HepG2 (cell line): ENCODE data around the gene CEL. TPM values are rescaled to one million over a fixed set of nuclear protein-coding genes. Genes with fewer than 3 reads are reported as not detected.

Experiments used
- ATAC-seq: fragments of 200-7000 bp; cut with Tn5 transposase; 3 replicates; pipeline ENCODE4 v1.9.1; 2020; ENCODE audit warnings: mild to moderate bottlenecking, moderate library complexity
- BruUV-seq: library from RNA; stranded (reverse); fragments of 400-500 nt; replicated peaks from 2 replicates; lab custom pipeline; 2021; lab: Mats Ljungman, UMichigan
- CTCF ChIA-PET: fragments of 300-600 bp; formaldehyde crosslinking; extraction: SDS; loops from one replicate; lab custom pipeline; 2021; ENCODE audit warnings: low total read pairs, inconsistent platforms, low intra/inter-chr PET ratio; lab: Yijun Ruan, JAX
- POLR2A ChIA-PET: fragments of 350-600 bp; sonication (Branson Sonifier 250); formaldehyde crosslinking; loops from one replicate; lab custom pipeline; 2020; ENCODE audit warnings: antibody characterized with exemption, inconsistent platforms; lab: Yijun Ruan, JAX
- DNase-seq: peaks from one replicate; pipeline ENCODE4 v3.0.0-alpha.2; 2015; ENCODE audit warnings: low spot score
- FAIRE-seq: peaks from 3 replicates; lab custom pipeline; 2011; peaks lifted over from hg19 to GRCh38; lab: Jason Lieb, UNC
- H2AFZ ChIP-seq: one replicate; pipeline ENCODE4 v1.6.1; 2011; ENCODE audit warnings: low read length, inconsistent platforms
- H3K27ac ChIP-seq: fragments of 300-600 bp; 3 replicates; pipeline ENCODE4 v1.8.0; 2011; ENCODE audit warnings: mixed run types, mild to moderate bottlenecking, mixed read lengths, low read length, inconsistent platforms; ENCODE audit not compliant: insufficient read depth; ENCODE audit errors: extremely low read length
- H3K27me3 ChIP-seq, 2 experiments: fragments of 200-600 bp in 1 of 2; 2 replicates in 1 of 2; 3 replicates in 1 of 2; pipeline versions ENCODE4 v1.6.0 to v1.8.0; 2011; ENCODE audit warnings: low read length in 2 of 2, mild to moderate bottlenecking in 2 of 2, moderate library complexity in 2 of 2, inconsistent platforms in 1 of 2; ENCODE audit not compliant: insufficient read depth in 2 of 2, control insufficient read depth in 1 of 2
- H3K36me3 ChIP-seq, 2 experiments: fragments of 200-600 bp in 1 of 2; replicated peaks in 1 of 2; 2 replicates in 1 of 2; 3 replicates in 1 of 2; pipeline versions ENCODE4 v1.5.1 to v1.8.0; 2011; ENCODE audit warnings: low read length in 2 of 2, inconsistent platforms in 1 of 2; ENCODE audit not compliant: insufficient read depth in 2 of 2, control insufficient read depth in 1 of 2
- H3K4me1 ChIP-seq: 2 replicates; pipeline ENCODE4 v1.5.1; 2012; ENCODE audit warnings: low read length, inconsistent platforms; ENCODE audit not compliant: insufficient read depth
- H3K4me2 ChIP-seq: 2 replicates; pipeline ENCODE4 v1.6.0; 2011; ENCODE audit warnings: low read depth, low read length, inconsistent platforms
- H3K4me3 ChIP-seq, 3 experiments: fragments of 200-600 bp in 1 of 3; sonication (generic), shearing (Covaris generic) in 1 of 3; replicated peaks in 1 of 3; 2 replicates each; pipeline ENCODE4 v1.5.1; 2011 to 2016; ENCODE audit warnings: low read length in 3 of 3, inconsistent platforms in 2 of 3, low read depth in 2 of 3, mild to moderate bottlenecking in 2 of 3, control low read depth in 1 of 3, mixed read lengths in 1 of 3; ENCODE audit not compliant: insufficient read depth in 1 of 3
- H3K79me2 ChIP-seq: one replicate; pipeline ENCODE4 v1.6.1; 2011; ENCODE audit warnings: low read length, inconsistent platforms; ENCODE audit not compliant: insufficient read depth
- H3K9ac ChIP-seq: 2 replicates; pipeline ENCODE4 v1.6.0; 2011; ENCODE audit warnings: mild to moderate bottlenecking, low read depth, low read length, inconsistent platforms; ENCODE audit not compliant: insufficient read depth
- H3K9me3 ChIP-seq: 2 replicates; pipeline ENCODE4 v1.5.1; 2012; ENCODE audit warnings: mild to moderate bottlenecking, low read length
- H4K20me1 ChIP-seq: 2 replicates; pipeline ENCODE4 v1.6.0; 2011; ENCODE audit warnings: inconsistent platforms, mild to moderate bottlenecking, low read length, moderate library complexity; ENCODE audit not compliant: insufficient read depth
- FOSL1 ChIP-seq: sonication (generic); formaldehyde crosslinking; IDR thresholded peaks from 2 replicates; pipeline ENCODE4 v1.9.0; 2021; ENCODE audit warnings: missing genetic modification reagents, borderline replicate concordance
- FOXM1 ChIP-seq: sonication (generic); formaldehyde crosslinking; IDR thresholded peaks from 2 replicates; pipeline ENCODE4 v1.5.0; 2020; ENCODE audit warnings: missing genetic modification reagents
- HIVEP1 ChIP-seq: sonication (generic); formaldehyde crosslinking; IDR thresholded peaks from 2 replicates; pipeline ENCODE4 v1.4.0; 2020; ENCODE audit warnings: mild to moderate bottlenecking, missing genetic modification reagents
- HNRNPK ChIP-seq: fragments of 200-400 bp; formaldehyde crosslinking; IDR thresholded peaks from 2 replicates; pipeline ENCODE4 v1.6.1; 2018; ENCODE audit warnings: low read length, low read depth, moderate library complexity, mild to moderate bottlenecking; ENCODE audit not compliant: poor library complexity, severe bottlenecking
- HNRNPL ChIP-seq: fragments of 200-400 bp; formaldehyde crosslinking; IDR thresholded peaks from 2 replicates; pipeline ENCODE4 v1.6.1; 2017; ENCODE audit warnings: mild to moderate bottlenecking, low read depth, low read length
- HOXA7 ChIP-seq: sonication (generic); formaldehyde crosslinking; IDR thresholded peaks from 2 replicates; pipeline ENCODE4 v1.8.1; 2022; ENCODE audit warnings: mild to moderate bottlenecking, missing genetic modification reagents, moderate library complexity
- KDM3A ChIP-seq: IDR thresholded peaks from 2 replicates; pipeline ENCODE4 v1.6.1; 2018; ENCODE audit warnings: low read depth, missing compliant biosample characterization
- KLF12 ChIP-seq: sonication (generic); formaldehyde crosslinking; IDR thresholded peaks from 2 replicates; pipeline ENCODE4 v1.4.0; 2020; ENCODE audit warnings: missing genetic modification reagents, borderline replicate concordance
- KLF9 ChIP-seq: IDR thresholded peaks from 2 replicates; pipeline ENCODE4 v1.6.1; 2016; ENCODE audit warnings: low read depth
- MIXL1 ChIP-seq: IDR thresholded peaks from 2 replicates; pipeline ENCODE4 v1.6.1; 2016
- NR2F6 ChIP-seq, 2 experiments: IDR thresholded peaks; 2 replicates each; pipeline ENCODE4 v1.6.1; 2016; ENCODE audit warnings: antibody characterized with exemption in 1 of 2, mild to moderate bottlenecking in 1 of 2
- PAX8 ChIP-seq: sonication (generic); formaldehyde crosslinking; IDR thresholded peaks from 2 replicates; pipeline ENCODE4 v1.8.0; 2022; ENCODE audit warnings: mild to moderate bottlenecking, missing genetic modification reagents, borderline replicate concordance
- POGZ ChIP-seq: sonication (generic); formaldehyde crosslinking; IDR thresholded peaks from 2 replicates; pipeline ENCODE4 v1.4.0; 2020; ENCODE audit warnings: mild to moderate bottlenecking, missing genetic modification reagents
- POLR2AphosphoS5 ChIP-seq: IDR thresholded peaks from 2 replicates; pipeline ENCODE4 v1.6.1; 2012; ENCODE audit warnings: low read depth, low read length
- RAD21 ChIP-seq: fragments of 450-650 bp; formaldehyde crosslinking; IDR thresholded peaks from 2 replicates; pipeline ENCODE4 v1.5.0; 2020; ENCODE audit warnings: mild to moderate bottlenecking
- SP5 ChIP-seq: IDR thresholded peaks from 2 replicates; pipeline ENCODE4 v1.6.1; 2016; ENCODE audit warnings: low read depth, borderline replicate concordance
- STAG1 ChIP-seq: sonication (generic); formaldehyde crosslinking; IDR thresholded peaks from 2 replicates; pipeline ENCODE4 v1.4.0; 2020; ENCODE audit warnings: missing genetic modification reagents
- TBP ChIP-seq: sonication (generic); formaldehyde crosslinking; IDR thresholded peaks from 2 replicates; pipeline ENCODE4 v1.5.0; 2020; ENCODE audit warnings: missing genetic modification reagents
- TCF7L2 ChIP-seq: IDR thresholded peaks from 2 replicates; pipeline ENCODE4 v1.6.1; 2011; ENCODE audit warnings: mild to moderate bottlenecking, low read depth, low read length, moderate library complexity
- ZFP62 ChIP-seq: sonication (generic); formaldehyde crosslinking; IDR thresholded peaks from 2 replicates; pipeline ENCODE4 v1.4.0; 2020; ENCODE audit warnings: missing genetic modification reagents
- ZNF138 ChIP-seq: sonication (generic); formaldehyde crosslinking; IDR thresholded peaks from 2 replicates; pipeline ENCODE4 v1.5.0; 2020; ENCODE audit warnings: mild to moderate bottlenecking, low read depth, missing genetic modification reagents
- ZNF230 ChIP-seq: sonication (generic); formaldehyde crosslinking; IDR thresholded peaks from 2 replicates; pipeline ENCODE4 v1.4.0; 2020; ENCODE audit warnings: mild to moderate bottlenecking, missing genetic modification reagents
- ZNF543 ChIP-seq: sonication (generic); formaldehyde crosslinking; IDR thresholded peaks from 2 replicates; pipeline ENCODE4 v1.4.0; 2020; ENCODE audit warnings: mild to moderate bottlenecking, missing genetic modification reagents
- ZNF672 ChIP-seq: sonication (generic); formaldehyde crosslinking; IDR thresholded peaks from 2 replicates; pipeline ENCODE4 v1.8.1; 2022; ENCODE audit warnings: missing genetic modification reagents
- WGBS: methylation state at CpG from one replicate; pipeline ENCODE4 v1.1.6; 2017; ENCODE audit warnings: low lambda C conversion rate; 5-methylcytosine and 5-hydroxymethylcytosine counted together
- in situ Hi-C: cut with HindIII; loops from 2 replicates; pipeline ENCODE4 v1.10.0; 2017; ENCODE audit warnings: low pct_unique_long_range_greater_than_20kb; ENCODE audit not compliant: extremely low pct_ligation_motif_present
- intact Hi-C: fragments of 100-400 bp; cut with micrococcal nuclease; formaldehyde crosslinking; loops from one replicate; pipeline ENCODE4 v1.10.0; 2022; ENCODE audit not compliant: unreplicated experiment
- polyA plus RNA-seq, 8 experiments: library from polyadenylated mRNA; depleted of rRNA in 3 of 8; stranded (reverse) in 7 of 8; unstranded in 1 of 8; fragments of >200 nt; fragmentation: Illumina TruSeq in 4 of 8; extraction: Trizol in 4 of 8; gene quantifications; 2 replicates each; pipeline versions ENCODE4 v1.2.1 to v1.2.3, GENCODE V29; 2011 to 2016; ENCODE audit warnings: low read depth in 4 of 8, missing spikeins in 1 of 8, mixed read lengths in 1 of 8; ENCODE audit not compliant: insufficient read depth in 1 of 8
- total RNA-seq, 5 experiments: library from RNA; depleted of rRNA; stranded (reverse); fragments of >200 nt; fragmentation: Illumina TruSeq; extraction: Trizol; gene quantifications; 2 replicates each; pipeline ENCODE4 v1.2.3, GENCODE V29; 2016; ENCODE audit warnings: low read depth in 1 of 5
- TF ChIP-seq, protein P1 (sequence below), 2 experiments: fragments of 450-650 bp in 1 of 2; sonication (generic) in 1 of 2; formaldehyde crosslinking; IDR thresholded peaks; 2 replicates each; pipeline versions ENCODE4 v1.5.0 to v1.8.0; 2020 to 2022; ENCODE audit warnings: mild to moderate bottlenecking in 1 of 2, missing genetic modification reagents in 1 of 2
- TF ChIP-seq, protein P2 (sequence below): sonication (generic); formaldehyde crosslinking; IDR thresholded peaks from 2 replicates; pipeline ENCODE4 v1.8.0; 2022; ENCODE audit warnings: mild to moderate bottlenecking, missing genetic modification reagents, moderate library complexity

The CEL gene
- total and polyA plus RNA-seq, 2 of the 13 experiments (the other 11 are each of a cell fraction or from before 2014, with no cell fraction given): 0.63 to 1.5 TPM

- peak within 1 kb of the TSS; percentile 85 for H3K27ac ChIP-seq
- peaks cover 2 to 10% of the 10 kb centered on the region in 2 experiments; a peak in 4 of 5 replicates for H3K36me3 ChIP-seq
- ChIA-PET CTCF (no interaction called here), POLR2A (interaction anchor here (0.6 to 2.3 kb wide), 36 partner anchors 9 to 1134 kb away, joined by 3 to 27 read pairs (median 4); partner anchors contain the start of genes CACFD1, DDX31, GTF3C4 and SETX)
- H4K20me1 ChIP-seq: peaks cover 4% of the 10 kb centered on the region; the same call in 1 of the 2 replicates
- ATAC-seq (peak; percentile 98), FAIRE-seq (peak; percentile 98), DNase-seq (peak; percentile 99)
- peak within 1 kb of the TSS; percentile 95 to 99 (median 99) for H3K4me3 ChIP-seq
- peaks cover 42% of the 10 kb centered on the region for H3K4me1 ChIP-seq
- peak within 1 kb of the TSS; percentile 95 for H3K4me2 ChIP-seq
- no peaks in the 10 kb centered on the region; a peak in 1 of 5 replicates for H3K27me3 ChIP-seq
- peak within 1 kb of the TSS; percentile 93 for H3K9ac ChIP-seq
- in situ Hi-C loops: no loop called here
- peaks cover 49% of the 10 kb centered on the region for H3K79me2 ChIP-seq
- TSS peak; percentile 65 for BruUV-seq
- no peaks in the 10 kb centered on the region for H3K9me3 ChIP-seq
- WGBS: 0% methylated on average over 10 of the region's 63 CpGs
- peak within 1 kb of the TSS; percentile 87 for H2AFZ ChIP-seq
- intact Hi-C loops: no loop called here
- TF ChIP-seq STAG1 (CRISPR knock-in tag) (no peak), HNRNPK (no peak), FOSL1 (0 out of 2 replicates have a peak, but pooled peaks have one; percentile 26), ZNF230 (CRISPR knock-in tag) (no peak), HIVEP1 (no peak), KLF9 (no peak), HNRNPL (peak; percentile 80), RAD21 (CRISPR knock-in tag) (peak; percentile 54), KDM3A (CRISPR knock-in tag) (peak; percentile 18; the same call in 1 of the 2 replicates), NR2F6 (IDR thresholded peaks at IDR 0.05) (no peak), NR2F6 (CRISPR knock-in tag; IDR thresholded peaks at IDR 0.05) (no peak), SP5 (CRISPR knock-in tag) (no peak; the same call in 1 of the 2 replicates), ZNF543 (CRISPR knock-in tag) (peak; percentile 71; the same call in 1 of the 2 replicates), TBP (CRISPR knock-in tag) (no peak), HOXA7 (CRISPR knock-in tag) (no peak), TCF7L2 (no peak), POGZ (CRISPR knock-in tag) (peak; percentile 67), FOXM1 (CRISPR knock-in tag) (no peak), POLR2AphosphoS5 (peak; percentile 91), PAX8 (no peak), KLF12 (peak; percentile 65; the same call in 1 of the 2 replicates), ZFP62 (no peak), ZNF138 (CRISPR knock-in tag) (0 out of 2 replicates have a peak, but pooled peaks have one; percentile 67), MIXL1 (CRISPR knock-in tag) (no peak), ZNF672 (CRISPR knock-in tag) (no peak)
- TF ChIP-seq, protein P1, sequence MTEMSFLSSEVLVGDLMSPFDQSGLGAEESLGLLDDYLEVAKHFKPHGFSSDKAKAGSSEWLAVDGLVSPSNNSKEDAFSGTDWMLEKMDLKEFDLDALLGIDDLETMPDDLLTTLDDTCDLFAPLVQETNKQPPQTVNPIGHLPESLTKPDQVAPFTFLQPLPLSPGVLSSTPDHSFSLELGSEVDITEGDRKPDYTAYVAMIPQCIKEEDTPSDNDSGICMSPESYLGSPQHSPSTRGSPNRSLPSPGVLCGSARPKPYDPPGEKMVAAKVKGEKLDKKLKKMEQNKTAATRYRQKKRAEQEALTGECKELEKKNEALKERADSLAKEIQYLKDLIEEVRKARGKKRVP (CRISPR knock-in tag; IDR thresholded peaks at IDR 0.05): no peak
- TF ChIP-seq, protein P2, sequence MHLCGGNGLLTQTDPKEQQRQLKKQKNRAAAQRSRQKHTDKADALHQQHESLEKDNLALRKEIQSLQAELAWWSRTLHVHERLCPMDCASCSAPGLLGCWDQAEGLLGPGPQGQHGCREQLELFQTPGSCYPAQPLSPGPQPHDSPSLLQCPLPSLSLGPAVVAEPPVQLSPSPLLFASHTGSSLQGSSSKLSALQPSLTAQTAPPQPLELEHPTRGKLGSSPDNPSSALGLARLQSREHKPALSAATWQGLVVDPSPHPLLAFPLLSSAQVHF (CRISPR knock-in tag): no peak
Measured at GRCh38 chr9:133030317-133031129, 31.3 kb upstream of the CEL start, which contains the start of gene GTF3C5. TSS of gene GTF3C5 (plus strand) at chr9:133030997. CDS start at chr9:133031012, 15 bp downstream.
